Hematopoietic multipotent progenitor cell treated with erythropoietin and hydrocortisone succinate and interleukin-3 and kit ligand, for 17 days (in vitro differentiated cells): ENCODE data around the gene GSC2.

Experiments used
- DNase-seq: peaks from one replicate; pipeline ENCODE4 v3.0.0-alpha.2; 2015; ENCODE audit warnings: low spot score

The GSC2 gene

DNA sequence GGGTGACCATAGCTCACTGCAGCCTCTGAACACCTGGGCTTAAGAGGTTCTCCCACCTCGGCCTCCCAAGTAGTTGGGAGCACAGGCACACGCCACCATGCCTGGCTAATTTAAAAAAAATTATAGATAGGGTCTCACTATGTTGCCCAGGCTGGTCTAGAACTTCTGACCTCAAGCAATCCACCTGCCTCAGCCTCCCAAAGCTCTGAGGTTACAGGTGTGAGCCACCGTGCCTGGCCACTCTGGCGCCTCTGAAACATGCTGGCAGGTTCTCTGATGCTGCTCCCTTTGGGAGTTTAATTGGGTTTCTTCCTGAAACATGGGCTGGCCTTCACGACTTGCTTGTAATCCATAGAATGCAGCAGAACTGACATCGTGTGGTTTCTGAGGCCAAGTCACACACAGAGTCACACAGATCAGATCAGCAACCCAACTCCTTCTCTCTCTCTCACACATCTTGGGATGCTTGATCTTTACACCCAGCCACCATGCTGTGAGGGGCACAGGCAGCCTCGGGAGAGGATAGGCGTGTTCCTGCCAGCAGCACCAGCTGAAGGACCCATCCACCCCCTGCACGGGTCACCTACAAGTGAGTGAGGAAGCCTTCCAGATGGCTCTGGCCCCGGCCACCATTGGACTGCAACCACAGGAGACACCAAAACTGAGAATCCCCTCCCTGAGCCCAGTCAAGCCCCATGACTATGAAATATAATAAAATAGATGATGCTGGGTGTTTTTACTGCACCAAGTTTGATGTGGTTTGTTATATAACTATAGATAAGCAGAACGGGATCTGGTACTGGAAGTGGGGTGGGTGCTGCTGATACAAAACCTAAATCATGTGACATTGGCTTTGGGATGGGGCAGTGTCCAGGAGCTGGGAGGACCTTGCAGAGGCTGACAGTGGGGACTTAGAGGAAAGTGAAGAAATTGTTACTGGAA lies 3.1 kb upstream of the GSC2 start:
- no peak for DNase-seq

GRCh38 chr22:19151329-19152191 lies 1.5 kb upstream of the GSC2 start:
- DNase-seq, result no peak

GRCh38 chr22:19150482-19151328 lies 613 bp upstream of the GSC2 start:
- DNase-seq, result no peak

DNA sequence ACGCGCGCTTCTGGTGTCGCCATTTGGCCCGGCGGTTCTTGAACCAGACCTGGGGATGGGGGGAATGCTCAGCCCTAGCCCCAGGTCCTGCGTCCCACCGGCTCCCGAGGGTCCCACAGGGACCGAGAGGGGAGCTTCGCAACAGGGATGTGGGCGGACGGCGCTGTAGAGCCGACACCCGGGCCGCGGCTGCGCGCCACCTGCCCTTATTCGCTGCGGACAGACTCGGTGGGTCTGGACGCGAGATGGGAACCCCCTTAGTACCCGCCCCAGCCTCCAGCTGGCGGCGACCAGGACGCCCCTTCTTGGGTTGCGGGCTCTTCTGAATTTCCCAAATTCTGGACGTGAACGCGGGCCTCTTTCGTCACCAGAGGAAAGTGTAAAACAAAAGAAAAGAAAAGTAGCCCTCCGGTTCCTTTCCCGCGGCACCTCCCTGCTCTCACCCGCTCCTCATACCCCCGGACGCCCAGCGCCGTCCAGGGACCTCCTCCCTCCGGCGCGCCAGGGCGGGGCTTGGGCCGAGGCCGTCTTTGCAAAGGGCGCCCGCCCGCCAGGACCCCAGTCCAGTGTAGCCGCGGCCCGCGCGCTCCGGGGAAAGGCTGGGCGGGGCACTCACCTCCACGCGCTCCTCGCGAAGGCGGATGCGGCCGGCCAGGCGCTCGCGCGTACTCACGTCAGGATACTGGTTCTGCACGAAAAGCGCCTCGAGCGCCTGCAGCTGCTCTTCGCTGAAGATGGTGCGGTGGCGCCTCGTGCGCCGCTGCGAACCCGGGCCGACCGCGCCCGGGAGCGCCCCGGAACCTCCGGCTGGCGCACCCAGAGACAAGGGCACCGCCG lies 827 bp downstream of the GSC2 start:
- no peak for DNase-seq

DNA sequence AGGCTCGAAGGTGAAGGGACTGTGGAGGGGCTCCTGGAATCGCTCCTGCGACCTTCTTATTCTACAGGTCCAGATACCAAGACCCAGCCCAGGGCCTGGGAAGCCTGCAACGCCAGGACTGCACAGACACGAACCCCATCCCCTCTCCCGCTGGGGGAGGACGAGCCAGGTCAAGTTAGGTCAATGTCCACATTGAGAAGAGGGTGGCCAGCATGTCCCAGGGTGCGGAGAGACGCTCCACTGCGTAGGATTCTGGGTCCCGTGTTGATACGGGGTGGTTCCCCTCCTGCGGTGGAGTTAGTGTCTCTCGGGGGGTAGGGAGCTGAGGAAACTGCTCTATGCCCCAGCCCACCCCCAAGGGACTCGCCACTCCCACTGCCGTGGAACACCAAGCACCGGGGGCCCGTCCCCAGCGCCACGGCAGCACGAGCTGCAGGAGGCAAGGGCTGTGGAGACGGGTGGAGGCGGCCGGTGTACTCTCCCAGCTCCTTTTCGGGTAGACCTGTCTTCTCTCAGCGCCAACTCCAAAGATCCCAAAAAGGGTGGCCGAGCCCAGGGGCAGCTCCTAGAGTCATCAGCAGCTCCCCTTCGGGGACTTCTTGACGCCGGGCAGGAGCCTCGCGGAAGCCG lies 1.6 kb downstream of the GSC2 start:
- no peak for DNase-seq

GRCh38 chr22:19147195-19147780 lies 2.8 kb downstream of the GSC2 start:
- DNase-seq, result no peak

DNA sequence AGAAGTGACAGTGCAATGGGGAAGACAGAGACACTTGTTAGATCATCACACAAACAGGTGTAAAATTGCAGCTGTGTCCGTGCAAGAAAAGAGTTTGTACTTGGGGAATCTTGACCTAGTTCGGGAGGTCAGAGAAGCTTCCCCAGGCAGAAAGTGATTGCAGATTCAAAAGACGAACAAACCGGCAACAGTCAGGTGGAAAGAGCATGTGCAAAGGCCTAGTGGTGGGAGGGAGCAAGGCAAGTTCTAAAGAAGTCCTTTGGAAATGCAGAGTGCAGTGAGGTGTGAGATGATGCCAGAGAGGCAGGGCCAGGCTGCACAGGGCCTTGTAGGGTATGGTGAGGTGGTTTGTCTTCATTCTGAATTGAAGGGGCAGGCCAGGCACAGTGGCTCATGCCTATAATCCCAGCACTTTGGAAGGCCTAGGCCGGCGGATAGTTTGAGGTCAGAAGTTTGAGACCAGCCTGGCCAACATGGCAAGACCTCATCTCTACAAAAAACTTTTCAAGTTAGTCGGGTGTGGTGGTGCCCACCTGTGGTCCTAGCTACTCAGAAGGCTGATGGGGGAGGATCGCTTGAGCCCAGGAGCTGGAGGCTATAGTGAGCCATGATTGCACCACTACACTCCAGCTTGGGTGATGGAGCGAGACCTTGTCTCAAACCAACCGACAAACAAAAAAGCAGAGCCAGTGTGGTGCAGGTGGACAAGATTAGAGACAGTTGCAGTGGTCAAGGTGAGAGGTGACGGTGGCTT lies 3.7 kb downstream of the GSC2 start:
- no peak for DNase-seq

DNA sequence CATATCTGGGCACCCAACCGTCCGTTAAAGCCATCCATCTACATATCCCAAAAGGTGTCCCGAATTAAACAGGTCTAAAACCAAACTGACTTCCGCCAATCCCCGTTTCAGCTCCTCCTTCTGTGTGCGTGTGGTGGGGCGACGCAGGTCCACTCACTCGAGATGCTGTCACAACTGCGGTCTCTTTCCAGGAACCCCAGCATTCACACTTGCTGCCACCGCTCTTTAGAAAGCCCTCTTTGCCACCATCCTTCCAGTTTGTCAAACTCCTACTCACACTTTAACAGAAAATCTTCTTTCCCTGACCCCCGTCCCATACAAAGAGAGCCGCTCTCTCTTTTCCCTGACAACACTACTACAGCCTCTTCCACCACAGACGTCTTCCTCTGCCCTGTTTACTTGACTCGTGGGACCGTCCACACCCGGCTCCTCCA lies 6.1 kb downstream of the GSC2 start:
- DNase-seq, result no peak

GRCh38 chr22:19143212-19143611 lies 6.9 kb downstream of the GSC2 start:
- no peak for DNase-seq

- no peak for DNase-seq
Measured at GRCh38 chr22:19142394-19142793, 7.7 kb downstream of the GSC2 start.

- no peak for DNase-seq
Measured at GRCh38 chr22:19139974-19140373, 10.1 kb downstream of the GSC2 start.

- DNase-seq, result no peak
Measured at GRCh38 chr22:19139001-19139356, 11.1 kb downstream of the GSC2 start.

GRCh38 chr22:19138217-19139000 lies 11.7 kb downstream of the GSC2 start:
- DNase-seq, result no peak

GRCh38 chr22:19137384-19138216 lies 12.5 kb downstream of the GSC2 start:
- DNase-seq, result no peak

GRCh38 chr22:19136915-19137314 lies 13.2 kb downstream of the GSC2 start:
- no peak for DNase-seq

DNA sequence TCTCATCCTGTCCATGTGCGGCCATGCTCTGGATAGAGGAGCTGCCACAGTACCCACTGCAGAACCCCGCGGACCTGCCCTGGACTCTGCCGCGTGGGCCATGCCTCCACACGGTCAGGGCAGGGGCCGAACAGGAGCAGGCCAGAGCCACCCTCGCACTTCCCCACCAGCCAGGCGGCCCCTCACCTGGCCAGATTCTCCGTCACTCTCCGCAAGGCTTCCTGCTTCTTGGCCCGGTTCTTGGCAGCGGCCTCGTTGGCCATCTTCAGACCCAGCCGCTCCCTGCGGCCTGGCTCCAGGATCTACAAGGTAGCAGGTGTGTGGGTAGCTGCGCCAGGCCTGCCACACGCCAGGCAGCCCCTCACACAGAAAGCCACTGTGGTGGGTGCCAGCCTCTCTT lies 15.2 kb downstream of the GSC2 start:
- no peak for DNase-seq

- no peak for DNase-seq
Measured at GRCh38 chr22:19134176-19134831, 15.8 kb downstream of the GSC2 start.
